Ascending aorta (tissue), 2 donors: ENCODE results near the gene TUBB2A. TPM values are rescaled to one million over a fixed set of nuclear protein-coding genes. Genes with fewer than 3 reads are reported as not detected.
A peak's percentile ranks its signal among the peaks of the same experiment; 100 is the strongest.

Experiments
- DNase-seq, 2 donors: peaks; one replicate each; pipeline ENCODE4 v3.0.0-alpha.2; 2019; ENCODE audit warnings: low spot score in 2 of 2
- H3K27ac ChIP-seq, 2 donors: fragments of 200-600 bp; sonication (generic); one replicate each; pipeline ENCODE4 v1.5.1; 2016 to 2017; ENCODE audit warnings: mild to moderate bottlenecking in 1 of 2
- H3K27me3 ChIP-seq: fragments of 200-600 bp; sonication (generic); one replicate; pipeline ENCODE4 v1.5.1; 2017
- H3K36me3 ChIP-seq, 2 donors: fragments of 200-600 bp; sonication (generic); one replicate each; pipeline ENCODE4 v1.5.1; 2016
- H3K4me1 ChIP-seq, 2 donors: fragments of 200-600 bp; sonication (generic); one replicate each; pipeline ENCODE4 v1.5.1; 2016 to 2017; ENCODE audit warnings: mild to moderate bottlenecking in 1 of 2
- H3K4me3 ChIP-seq, 2 donors: fragments of 200-600 bp; sonication (generic); one replicate each; pipeline ENCODE4 v1.5.1; 2016 to 2017; ENCODE audit warnings: mild to moderate bottlenecking in 1 of 2
- H3K9me3 ChIP-seq, 2 donors: fragments of 200-600 bp; sonication (generic); one replicate each; pipeline ENCODE4 v1.5.1; 2016
- intact Hi-C: fragments of 100-400 bp; cut with DNase I; formaldehyde crosslinking; loops from one replicate; pipeline ENCODE4 v1.15.1; 2023
- total RNA-seq: library from RNA; depleted of rRNA; stranded (reverse); fragments of >200 nt; gene quantifications from one replicate; pipeline ENCODE4 v1.1.0, GENCODE V29; 2016
- TF ChIP-seq, protein P1 (sequence below), 3 experiments: fragments of 200-600 bp in 2 of 3; fragments of 450-650 bp in 1 of 3; sonication (generic) in 2 of 3; IDR thresholded peaks; one replicate each; pipeline ENCODE4 v1.5.1; 2016 to 2019; ENCODE audit warnings: antibody characterized with exemption in 3 of 3, mild to moderate bottlenecking in 1 of 3, moderate library complexity in 1 of 3

Gene TUBB2A
- 121 TPM for total RNA-seq

- TF ChIP-seq, protein P1, sequence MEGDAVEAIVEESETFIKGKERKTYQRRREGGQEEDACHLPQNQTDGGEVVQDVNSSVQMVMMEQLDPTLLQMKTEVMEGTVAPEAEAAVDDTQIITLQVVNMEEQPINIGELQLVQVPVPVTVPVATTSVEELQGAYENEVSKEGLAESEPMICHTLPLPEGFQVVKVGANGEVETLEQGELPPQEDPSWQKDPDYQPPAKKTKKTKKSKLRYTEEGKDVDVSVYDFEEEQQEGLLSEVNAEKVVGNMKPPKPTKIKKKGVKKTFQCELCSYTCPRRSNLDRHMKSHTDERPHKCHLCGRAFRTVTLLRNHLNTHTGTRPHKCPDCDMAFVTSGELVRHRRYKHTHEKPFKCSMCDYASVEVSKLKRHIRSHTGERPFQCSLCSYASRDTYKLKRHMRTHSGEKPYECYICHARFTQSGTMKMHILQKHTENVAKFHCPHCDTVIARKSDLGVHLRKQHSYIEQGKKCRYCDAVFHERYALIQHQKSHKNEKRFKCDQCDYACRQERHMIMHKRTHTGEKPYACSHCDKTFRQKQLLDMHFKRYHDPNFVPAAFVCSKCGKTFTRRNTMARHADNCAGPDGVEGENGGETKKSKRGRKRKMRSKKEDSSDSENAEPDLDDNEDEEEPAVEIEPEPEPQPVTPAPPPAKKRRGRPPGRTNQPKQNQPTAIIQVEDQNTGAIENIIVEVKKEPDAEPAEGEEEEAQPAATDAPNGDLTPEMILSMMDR (IDR thresholded peaks at IDR 0.05): peak; percentile 22 to 62 (median 36)
These were observed at the start of gene TUBB2A for GRCh38 chr6:3157131-3157933. Gene TUBB2A, minus strand, starts transcription at chr6:3157544. Its CDS starts 81 bp downstream, at chr6:3157463.

GRCh38 chr6:3206339-3207015, 49.1 kb upstream of the TUBB2A start:
- no peaks in the 10 kb centered on the region for H3K36me3 ChIP-seq
- no peaks in the 10 kb centered on the region for H3K27me3 ChIP-seq
- intact Hi-C loops: no loop called here
- no peak overlapping the region for H3K4me3 ChIP-seq
- peaks cover 0 to 8% of the 10 kb centered on the region in 2 donors for H3K9me3 ChIP-seq
- H3K4me1 ChIP-seq: peaks cover 3 to 22% of the 10 kb centered on the region in 2 donors
- DNase-seq: no peak
- no peak overlapping the region for H3K27ac ChIP-seq
- TF ChIP-seq, protein P1 (IDR thresholded peaks at IDR 0.05): no peak

More at GRCh38 chr6:3157131-3157933, at the start of gene TUBB2A:
- H3K27me3 ChIP-seq: no peaks in the 10 kb centered on the region
- peak in 1 of 2 donors; percentile 91 for DNase-seq
- intact Hi-C loops: loop anchor here (1.0 to 5.0 kb wide), 6 partner anchors 31 to 865 kb away; partner anchors contain the start of genes BPHL and RIPK1
- H3K9me3 ChIP-seq: no peaks in the 10 kb centered on the region
- H3K36me3 ChIP-seq: peaks cover 4 to 9% of the 10 kb centered on the region in 2 donors
- H3K27ac ChIP-seq: peak within 1 kb of the TSS; percentile 99
- H3K4me1 ChIP-seq: peaks cover 0 to 3% of the 10 kb centered on the region in 2 donors
- peak within 1 kb of the TSS; percentile 70 to 99 for H3K4me3 ChIP-seq

DNA sequence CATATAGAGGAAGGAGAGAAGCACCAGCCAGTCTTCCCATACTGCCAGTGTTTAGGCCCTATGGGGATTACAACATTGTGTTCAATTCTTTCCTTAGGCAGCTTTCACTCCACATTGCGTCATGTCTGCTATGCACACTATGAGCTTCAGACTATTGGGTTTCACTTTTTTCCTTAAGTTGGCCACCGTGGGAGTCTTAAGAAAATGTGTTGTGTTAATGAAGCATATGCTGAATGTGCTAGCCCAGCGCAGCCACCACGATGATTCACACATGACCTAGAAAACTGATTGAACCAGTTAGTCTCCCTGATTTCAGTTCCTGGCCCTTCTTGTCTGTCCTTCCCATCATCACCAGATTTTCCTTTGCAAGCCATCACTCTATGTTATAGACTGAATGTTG, 48.6 kb upstream of the TUBB2A start:
- intact Hi-C loops: no loop called here
- Histone ChIP-seq H3K27ac (no peak overlapping the region), H3K4me3 (no peak overlapping the region), H3K36me3 (no peaks in the 10 kb centered on the region), H3K9me3 (peaks cover 0 to 8% of the 10 kb centered on the region in 2 donors), H3K27me3 (no peaks in the 10 kb centered on the region), H3K4me1 (peaks cover 3 to 16% of the 10 kb centered on the region in 2 donors)
- TF ChIP-seq, protein P1 (IDR thresholded peaks at IDR 0.05): no peak
- DNase-seq: no peak

- intact Hi-C loops: no loop called here
- no peaks in the 10 kb centered on the region for H3K36me3 ChIP-seq
- no peak for DNase-seq
These were observed 47.6 kb upstream of the TUBB2A start for GRCh38 chr6:3204921-3205320.

DNA sequence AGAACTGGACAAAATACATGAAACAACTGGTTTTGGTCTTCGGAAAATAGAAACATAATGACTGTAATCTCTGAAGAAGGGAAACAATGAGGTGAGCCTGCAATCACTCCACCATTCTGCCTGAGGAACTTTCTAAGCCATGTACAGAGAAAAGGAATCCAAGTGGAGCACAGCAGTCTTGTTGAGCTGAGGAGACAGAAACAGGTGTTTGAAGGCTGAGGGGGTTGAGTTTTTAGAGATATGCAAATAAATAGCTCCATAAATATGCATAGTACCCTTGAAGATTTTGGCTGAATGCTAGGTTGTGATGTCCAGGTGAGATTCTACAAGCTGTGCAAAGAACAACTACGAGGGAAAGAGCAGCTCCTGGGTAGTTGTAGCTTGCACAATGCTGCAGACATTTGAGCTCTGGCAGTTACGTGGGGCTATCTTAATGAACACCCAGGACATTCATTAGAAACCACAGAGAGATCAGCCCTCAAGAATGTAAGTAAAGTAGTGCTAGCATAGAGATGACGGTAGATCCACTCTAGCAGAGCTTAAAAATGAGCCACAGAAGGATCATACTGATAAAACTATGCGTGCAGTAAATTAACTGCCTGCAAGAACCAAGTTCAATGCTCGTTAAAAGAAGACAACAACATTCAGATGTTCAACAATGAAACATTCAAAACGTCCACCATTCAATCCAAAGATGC, 45.8 kb upstream of the TUBB2A start:
- Histone ChIP-seq H3K27me3 (no peaks in the 10 kb centered on the region), H3K4me1 (peaks cover 3 to 5% of the 10 kb centered on the region in 2 donors), H3K36me3 (no peaks in the 10 kb centered on the region), H3K9me3 (peaks cover 0 to 8% of the 10 kb centered on the region in 2 donors), H3K4me3 (no peak overlapping the region), H3K27ac (no peak overlapping the region)
- intact Hi-C loops: no loop called here
- no peak for DNase-seq
- TF ChIP-seq, protein P1 (IDR thresholded peaks at IDR 0.05): no peak

More at GRCh38 chr6:3204921-3205320, 47.6 kb upstream of the TUBB2A start:
- H3K27ac ChIP-seq: no peak overlapping the region
- peaks cover 3 to 13% of the 10 kb centered on the region in 2 donors for H3K4me1 ChIP-seq
- no peaks in the 10 kb centered on the region for H3K27me3 ChIP-seq
- TF ChIP-seq, protein P1 (IDR thresholded peaks at IDR 0.05): no peak
- H3K9me3 ChIP-seq: peaks cover 0 to 8% of the 10 kb centered on the region in 2 donors
- H3K4me3 ChIP-seq: no peak overlapping the region
